Measurements from ENCODE around the gene SLC25A47. TPM values are rescaled to one million over a fixed set of nuclear protein-coding genes. Genes with fewer than 3 reads are reported as not detected.
"Not testable (repeated sequence)": the region's sequence is repeated elsewhere in the genome, so short reads cannot be mapped to it uniquely, and the experiment has no call there.

Gene SLC25A47
- total RNA-seq, 2 donors from 2014 or later: not detected

GRCh38 chr14:100288382-100289185 is 34.6 kb upstream of the SLC25A47 start:
- no peak for ATAC-seq
- no peak for DNase-seq
- intact Hi-C loops (cut with DNase I): loop anchor here in 1 of 2 donors (5.0 kb wide), 1 partner anchor 36 kb away; no protein-coding TSS in a partner anchor

GRCh38 chr14:100289916-100290606 is 33.1 kb upstream of the SLC25A47 start:
- DNase-seq: no peak
- ATAC-seq: no peak
- intact Hi-C loops (cut with DNase I): loop anchor here in 1 of 2 donors (5.0 kb wide), 1 partner anchor 38 kb away; no protein-coding TSS in a partner anchor

GRCh38 chr14:100290607-100291304 is 32.4 kb upstream of the SLC25A47 start:
- intact Hi-C loops (cut with DNase I): no loop called here
- no peak for ATAC-seq
- no peak for DNase-seq

- no peak for DNase-seq
These were observed 31.6 kb upstream of the SLC25A47 start for GRCh38 chr14:100291305-100292075.

GRCh38 chr14:100292301-100292775 is 30.8 kb upstream of the SLC25A47 start:
- no peak for DNase-seq
- intact Hi-C loops (cut with DNase I): no loop called here
- no peak for ATAC-seq

More at GRCh38 chr14:100291305-100292075, 31.6 kb upstream of the SLC25A47 start:
- intact Hi-C loops (cut with DNase I): no loop called here
- no peak for ATAC-seq

DNA sequence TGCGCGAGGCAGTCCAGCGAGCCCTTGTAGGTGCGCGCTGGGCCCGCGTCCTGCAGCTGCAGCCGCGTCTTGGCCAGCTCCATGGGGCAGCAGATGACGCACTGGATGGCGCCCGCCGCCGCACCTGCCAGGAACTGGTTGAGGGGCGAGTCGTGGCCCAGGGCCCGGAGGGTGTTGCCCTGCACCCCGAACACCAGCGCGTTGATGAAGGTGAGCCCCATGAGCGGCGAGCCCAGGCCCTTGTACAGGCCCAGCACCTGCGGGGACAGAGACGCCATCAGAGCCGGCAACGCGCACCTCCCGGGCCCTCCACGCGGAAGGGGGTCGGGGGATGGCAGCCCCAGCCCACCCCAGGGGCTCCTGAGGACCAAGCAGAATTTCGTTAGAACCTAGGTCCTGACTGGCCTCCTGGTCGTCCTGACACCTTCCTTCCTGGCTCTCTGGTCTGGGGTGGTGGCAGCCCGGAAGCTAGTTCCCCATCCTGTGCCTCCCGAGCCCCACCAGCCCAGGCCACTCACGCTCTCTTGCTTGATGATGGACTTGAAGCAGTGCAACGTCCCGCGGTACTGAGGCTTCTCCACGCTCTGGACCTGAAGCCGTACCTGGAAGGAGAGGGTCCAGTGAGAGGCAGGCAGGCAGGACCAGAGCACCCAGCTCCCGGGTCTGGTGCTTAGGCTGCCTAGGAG is 30.2 kb upstream of the SLC25A47 start:
- peak; percentile 13 for DNase-seq
- no peak for ATAC-seq
- intact Hi-C loops (cut with DNase I): no loop called here

GRCh38 chr14:100293497-100294212 is 29.5 kb upstream of the SLC25A47 start:
- ATAC-seq (no peak), DNase-seq (peak; percentile 19)
- intact Hi-C loops (cut with DNase I): no loop called here

DNA sequence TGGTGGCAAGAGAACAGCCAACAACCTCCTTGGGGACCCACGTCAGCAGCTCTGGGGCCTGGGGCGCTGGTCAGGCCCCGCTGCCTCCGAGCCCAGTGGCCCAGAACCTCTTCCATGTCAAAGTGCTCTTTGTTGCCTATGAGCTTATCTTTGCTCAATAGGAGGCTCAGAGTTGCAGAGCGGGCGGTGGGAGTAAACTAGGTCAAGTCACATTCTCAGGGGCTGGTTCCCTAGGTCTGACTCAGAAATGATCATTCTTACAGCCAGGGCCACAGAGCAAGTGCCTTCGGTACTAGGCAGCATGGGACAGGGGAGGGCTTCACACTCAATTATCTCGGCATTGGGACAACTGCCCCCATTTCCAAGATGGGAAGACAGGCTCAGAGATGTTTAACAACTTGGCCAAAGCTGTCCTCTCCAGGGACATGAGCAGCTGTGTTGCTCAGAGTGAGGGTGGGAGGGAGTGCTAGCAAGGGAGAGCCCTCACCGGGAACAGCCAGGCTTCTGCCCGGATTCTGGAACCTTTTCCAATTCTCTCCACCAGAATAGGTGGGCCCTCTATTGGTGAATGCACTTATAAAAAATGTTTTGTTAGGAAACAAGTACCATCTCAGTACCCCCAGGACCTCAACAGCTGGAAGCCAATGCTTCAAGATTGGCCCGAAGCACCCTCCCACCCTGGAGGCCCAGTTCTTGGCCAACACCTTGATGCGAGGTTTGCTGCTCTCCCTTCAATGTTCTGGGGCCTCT is 28.8 kb upstream of the SLC25A47 start:
- DNase-seq: peak; percentile 72
- peak; percentile 48 to 49 for ATAC-seq
- intact Hi-C loops (cut with DNase I): no loop called here

- ATAC-seq (no peak), DNase-seq (no peak)
- intact Hi-C loops (cut with DNase I): no loop called here
These were observed 28.2 kb upstream of the SLC25A47 start for GRCh38 chr14:100294963-100295330.

DNA sequence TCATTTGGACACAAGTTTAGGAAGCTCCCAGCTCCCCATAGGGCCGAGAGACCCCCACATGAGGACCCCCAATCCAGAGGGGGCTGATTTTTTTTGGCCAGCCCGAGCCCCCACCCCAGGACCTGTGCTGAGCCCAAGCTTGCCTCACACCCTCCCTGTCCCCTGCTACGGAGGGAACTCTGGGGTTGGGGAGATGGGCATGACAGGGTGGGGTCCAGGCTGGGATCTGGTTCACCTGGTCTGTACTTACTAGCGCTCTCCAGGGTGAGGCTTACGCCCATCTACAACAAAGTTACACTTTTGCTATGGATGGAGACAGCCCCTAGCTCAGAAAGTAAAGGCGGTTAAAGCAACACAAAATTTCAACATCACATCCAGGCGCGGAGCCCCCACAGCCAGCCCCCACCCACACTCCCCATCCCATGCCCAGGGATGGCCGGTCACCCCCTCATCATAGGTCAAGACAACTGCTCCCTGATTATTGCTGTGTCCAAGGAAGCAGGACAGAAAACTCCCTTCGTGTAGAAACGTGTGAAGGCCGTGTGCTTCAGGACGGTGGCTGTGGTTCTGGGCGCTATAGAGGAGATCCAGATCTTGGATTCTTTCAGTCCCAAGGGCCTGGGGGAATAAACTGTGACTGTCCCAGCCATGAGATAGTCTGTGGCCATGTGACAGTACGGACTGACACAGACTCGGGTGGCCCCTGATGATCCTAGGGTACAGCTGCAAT is 27.6 kb upstream of the SLC25A47 start:
- ATAC-seq: no peak
- DNase-seq: no peak
- intact Hi-C loops (cut with DNase I): no loop called here

DNA sequence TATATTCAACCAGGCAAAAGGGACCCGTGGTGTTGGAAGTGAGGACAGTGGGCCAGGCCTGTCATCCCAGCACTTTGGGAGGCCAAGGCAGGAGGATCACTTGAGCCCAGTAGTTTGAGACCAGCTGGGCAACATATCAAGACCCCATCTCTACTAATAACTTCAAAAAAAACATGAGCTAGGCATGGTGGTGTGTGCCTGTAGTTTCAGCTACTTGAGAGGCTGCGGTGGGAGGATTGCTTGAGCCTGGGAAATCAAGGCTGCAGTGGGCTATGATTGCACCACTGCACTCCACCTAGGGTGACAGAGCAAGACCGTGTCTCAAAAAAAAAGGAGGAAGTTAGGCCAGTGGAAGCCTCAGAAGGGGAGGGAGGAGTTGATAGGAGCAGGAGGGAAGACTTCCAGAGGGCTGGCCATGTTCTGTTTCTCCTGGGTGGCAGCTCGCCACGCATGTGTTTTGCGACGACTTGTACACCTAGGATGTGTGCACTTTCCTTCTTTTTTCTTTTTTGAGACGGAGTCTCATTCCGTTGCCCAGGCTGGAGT is 27.0 kb upstream of the SLC25A47 start:
- no peak for DNase-seq
- intact Hi-C loops (cut with DNase I): no loop called here
- no peak for ATAC-seq

DNA sequence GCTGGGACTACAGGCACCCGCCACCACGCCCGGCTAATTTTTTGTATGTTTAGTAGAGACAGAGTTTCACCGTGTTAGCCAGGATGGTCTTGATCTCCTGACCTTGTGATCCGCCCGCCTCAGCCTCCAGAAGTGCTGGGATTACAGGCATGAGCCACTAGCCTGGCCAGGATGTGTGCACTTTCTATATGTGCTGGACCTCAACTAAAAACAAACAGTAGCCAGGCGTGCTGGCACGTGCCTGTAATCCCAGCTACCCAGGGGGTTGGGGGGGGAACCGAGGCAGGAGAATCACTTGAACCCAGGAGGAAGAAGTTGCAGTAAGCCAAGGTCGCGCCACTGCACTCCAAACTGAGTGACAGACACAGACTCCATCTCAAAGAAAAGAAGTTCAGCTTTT is 26.4 kb upstream of the SLC25A47 start:
- intact Hi-C loops (cut with DNase I); ATAC-seq; DNase-seq: not testable (repeated sequence)

GRCh38 chr14:100297320-100298300 is 25.5 kb upstream of the SLC25A47 start:
- intact Hi-C loops (cut with DNase I): no loop called here
- peak; percentile 85 to 89 for ATAC-seq
- peak; percentile 82 for DNase-seq

DNA sequence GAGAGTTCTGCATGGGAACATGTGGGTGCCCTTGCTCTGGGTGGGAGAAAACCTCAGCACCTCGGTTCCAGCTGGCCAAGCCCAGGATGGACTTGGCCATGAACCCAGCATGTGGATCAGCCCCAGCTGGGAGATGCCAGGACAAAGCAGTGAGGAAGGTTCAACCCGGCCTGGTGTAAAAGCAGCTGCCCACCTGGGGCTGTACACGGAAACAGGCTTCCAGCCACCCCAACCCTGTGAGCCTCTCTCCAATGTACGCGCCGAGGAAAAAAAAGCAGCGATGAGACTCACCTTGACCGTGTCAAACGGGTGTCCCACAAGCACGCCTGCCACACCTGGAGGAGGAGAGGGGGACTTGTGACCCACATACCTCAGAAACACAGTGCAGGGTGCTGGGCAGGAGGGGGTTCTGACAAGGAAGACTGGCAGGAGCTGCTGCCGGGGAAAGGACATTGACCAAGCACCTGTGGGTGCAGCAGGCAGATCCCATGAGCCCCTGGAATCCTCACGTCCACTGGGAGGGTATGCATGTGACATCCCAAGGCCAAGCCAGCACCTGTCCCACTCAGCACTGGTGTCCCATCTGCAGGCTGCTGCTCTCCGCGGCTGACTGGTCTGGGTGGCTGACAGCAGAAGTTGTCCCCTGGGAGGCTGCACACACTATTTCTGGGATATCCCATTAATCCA is 24.4 kb upstream of the SLC25A47 start:
- intact Hi-C loops (cut with DNase I): no loop called here
- DNase-seq: no peak
- ATAC-seq: no peak

DNA sequence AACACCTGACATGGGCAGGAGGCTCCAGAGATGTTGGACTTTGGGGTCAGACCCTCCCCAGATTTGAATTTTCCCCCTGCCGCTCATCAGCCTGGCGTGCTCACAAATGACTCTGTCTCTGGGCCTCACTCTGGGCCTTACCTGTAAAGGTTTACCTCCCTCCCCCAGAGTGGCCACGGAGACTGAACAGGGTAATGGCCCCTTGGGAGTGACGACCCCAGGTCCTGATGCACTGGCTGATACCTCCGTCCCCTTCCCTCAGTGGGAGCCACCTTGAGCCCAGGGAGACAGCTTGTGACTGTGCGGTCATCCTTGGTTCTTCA is 23.9 kb upstream of the SLC25A47 start:
- ATAC-seq (no peak), DNase-seq (peak; percentile 22)
- intact Hi-C loops (cut with DNase I): no loop called here
